ENCODE data around the gene LMAN1. TPM values are rescaled to one million over a fixed set of nuclear protein-coding genes. Genes with fewer than 3 reads are reported as not detected.

The LMAN1 gene
- total and polyA plus RNA-seq, 2 of the 13 experiments (the other 11 are each of a cell fraction or from before 2014, with no cell fraction given), result 127 to 131 TPM

DNA sequence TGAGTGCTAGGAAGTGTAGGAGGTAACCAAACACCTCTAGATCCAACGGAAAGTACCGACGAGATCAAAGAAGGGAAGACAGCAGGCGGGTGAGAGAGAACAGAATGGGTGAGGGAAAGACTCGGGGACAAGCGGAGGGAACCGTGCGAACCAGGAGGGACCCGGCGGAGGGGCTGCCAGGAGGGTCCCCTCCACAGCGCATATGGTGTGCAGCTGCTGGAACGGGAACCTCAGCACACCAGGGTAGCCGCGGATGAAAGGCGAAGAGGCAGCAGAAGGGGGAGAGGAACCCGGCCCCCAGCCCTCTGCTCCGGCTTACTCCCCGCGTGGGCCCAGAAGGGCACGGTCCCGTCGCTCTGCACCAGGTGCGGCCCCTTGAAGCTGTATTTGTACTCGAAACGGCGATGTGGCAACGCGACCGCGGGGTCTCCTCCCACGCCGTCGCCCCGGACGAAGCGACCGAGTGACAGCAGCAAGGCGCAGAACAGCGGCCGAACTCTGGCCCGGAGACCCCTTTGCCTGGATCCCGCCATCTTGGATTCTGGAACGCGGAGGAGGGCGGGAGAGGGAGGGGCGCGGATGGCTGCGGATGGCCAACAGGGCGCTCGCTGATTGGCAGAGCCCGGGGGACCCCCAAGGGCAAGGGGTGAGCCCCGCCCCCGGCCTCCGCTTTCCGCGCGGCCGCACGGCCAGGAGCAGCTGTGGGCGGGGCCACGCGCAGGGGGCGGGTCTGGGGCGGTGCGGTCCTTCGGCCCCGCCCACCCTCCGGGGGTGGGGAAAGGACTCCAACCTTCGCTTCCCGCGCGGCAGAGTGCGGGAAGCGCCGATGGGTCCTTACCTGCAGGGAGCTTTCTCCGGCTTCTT is at the start of gene LMAN1 (continued):
- TF ChIP-seq TOPORS (CRISPR knock-in tag; IDR thresholded peaks at IDR 0.05) (peak; percentile 66; the same call in 1 of the 2 replicates), ZSCAN22 (CRISPR knock-in tag; IDR thresholded peaks at IDR 0.05) (no peak), ZNF20 (CRISPR knock-in tag; IDR thresholded peaks at IDR 0.05) (0 out of 2 replicates have a peak, but pooled peaks have one; percentile 66), ATAD3A (CRISPR knock-in tag; IDR thresholded peaks at IDR 0.05) (no peak), SP140L (CRISPR knock-in tag; IDR thresholded peaks at IDR 0.05; ENCODE audit: borderline replicate concordance) (no peak; the same call in 1 of the 2 replicates), ZC3H13 (CRISPR knock-in tag; IDR thresholded peaks at IDR 0.05) (0 out of 2 replicates have a peak, but pooled peaks have one; percentile 20), ZKSCAN8 (CRISPR knock-in tag; IDR thresholded peaks at IDR 0.05; ENCODE audit: borderline replicate concordance) (peak; percentile 35; the same call in 1 of the 2 replicates), SIX1 (CRISPR knock-in tag; IDR thresholded peaks at IDR 0.05; ENCODE audit: borderline replicate concordance) (peak; percentile 97), ZNF235 (CRISPR knock-in tag; IDR thresholded peaks at IDR 0.05; ENCODE audit: borderline replicate concordance) (peak; percentile 90; the same call in 1 of the 2 replicates), GFI1 (CRISPR knock-in tag; IDR thresholded peaks at IDR 0.05; ENCODE audit: borderline replicate concordance) (no peak), KDM2A (CRISPR knock-in tag; IDR thresholded peaks at IDR 0.05; ENCODE audit: borderline replicate concordance, low read depth) (peak; percentile 77), ZNF292 (CRISPR knock-in tag; IDR thresholded peaks at IDR 0.05; ENCODE audit: borderline replicate concordance, low read depth) (no peak), ZNF367 (CRISPR knock-in tag; IDR thresholded peaks at IDR 0.05; ENCODE audit: borderline replicate concordance) (no peak), ONECUT2 (CRISPR knock-in tag; IDR thresholded peaks at IDR 0.05) (0 out of 2 replicates have a peak, but pooled peaks have one; percentile 27), ZNF644 (CRISPR knock-in tag; IDR thresholded peaks at IDR 0.05; ENCODE audit: low read depth) (no peak), ZNF296 (CRISPR knock-in tag; conservative IDR thresholded peaks at IDR 0.05) (no peak), JUNB (CRISPR knock-in tag; IDR thresholded peaks at IDR 0.05; ENCODE audit: borderline replicate concordance) (no peak), TP53 (CRISPR knock-in tag; conservative IDR thresholded peaks at IDR 0.05) (0 out of 2 replicates have a peak, but pooled peaks have one; percentile 47), MLLT10 (CRISPR knock-in tag; IDR thresholded peaks at IDR 0.05) (no peak), NAIF1 (CRISPR knock-in tag; IDR thresholded peaks at IDR 0.05; ENCODE audit: borderline replicate concordance) (no peak), KMT2B (CRISPR knock-in tag; IDR thresholded peaks at IDR 0.05) (peak; percentile 76), ZSCAN12 (CRISPR knock-in tag; IDR thresholded peaks at IDR 0.05) (no peak), SP1 (IDR thresholded peaks at IDR 0.05) (no peak), SP1 (CRISPR knock-in tag; IDR thresholded peaks at IDR 0.05) (peak; percentile 93), TEAD3 (CRISPR knock-in tag; optimal IDR thresholded peaks at IDR 0.05; ENCODE audit: borderline replicate concordance) (peak; percentile 47), ZNF274 (CRISPR knock-in tag; IDR thresholded peaks at IDR 0.05) (peak; percentile 42; the same call in 1 of the 2 replicates), PRMT3 (CRISPR knock-in tag; IDR thresholded peaks at IDR 0.05; ENCODE audit: borderline replicate concordance, low read depth) (no peak), SP5 (CRISPR knock-in tag; IDR thresholded peaks at IDR 0.05; ENCODE audit: borderline replicate concordance, low read depth) (peak; percentile 70)
- TF ChIP-seq, protein P1, sequence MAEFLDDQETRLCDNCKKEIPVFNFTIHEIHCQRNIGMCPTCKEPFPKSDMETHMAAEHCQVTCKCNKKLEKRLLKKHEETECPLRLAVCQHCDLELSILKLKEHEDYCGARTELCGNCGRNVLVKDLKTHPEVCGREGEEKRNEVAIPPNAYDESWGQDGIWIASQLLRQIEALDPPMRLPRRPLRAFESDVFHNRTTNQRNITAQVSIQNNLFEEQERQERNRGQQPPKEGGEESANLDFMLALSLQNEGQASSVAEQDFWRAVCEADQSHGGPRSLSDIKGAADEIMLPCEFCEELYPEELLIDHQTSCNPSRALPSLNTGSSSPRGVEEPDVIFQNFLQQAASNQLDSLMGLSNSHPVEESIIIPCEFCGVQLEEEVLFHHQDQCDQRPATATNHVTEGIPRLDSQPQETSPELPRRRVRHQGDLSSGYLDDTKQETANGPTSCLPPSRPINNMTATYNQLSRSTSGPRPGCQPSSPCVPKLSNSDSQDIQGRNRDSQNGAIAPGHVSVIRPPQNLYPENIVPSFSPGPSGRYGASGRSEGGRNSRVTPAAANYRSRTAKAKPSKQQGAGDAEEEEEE (CRISPR knock-in tag; IDR thresholded peaks at IDR 0.05; ENCODE audit: borderline replicate concordance), result no peak
- TF ChIP-seq, protein P2, sequence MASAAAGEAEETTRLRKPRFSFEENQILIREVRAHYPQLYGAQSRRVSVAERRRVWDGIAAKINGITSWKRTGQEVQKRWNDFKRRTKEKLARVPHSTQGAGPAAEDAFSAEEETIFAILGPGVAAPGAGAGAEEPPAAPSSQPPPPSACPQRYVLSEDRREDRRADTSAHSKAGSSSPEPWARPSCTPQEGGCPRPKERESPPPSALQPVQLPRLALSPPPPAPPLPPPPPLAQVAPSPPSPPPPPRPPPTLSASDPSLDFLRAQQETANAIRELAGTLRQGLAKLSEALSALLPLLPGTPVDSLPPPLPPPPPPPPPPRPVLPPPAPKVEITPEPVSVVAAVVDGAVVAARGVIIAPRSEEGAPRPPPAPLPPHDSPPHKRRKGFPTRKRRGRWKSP (CRISPR knock-in tag; IDR thresholded peaks at IDR 0.05), result peak; percentile 88
